Cerebellar nuclear complex (tissue), 1 donor: ENCODE measurements around the gene RIF1.
"Not testable (repeated sequence)": the region's sequence is repeated elsewhere in the genome, so short reads cannot be mapped to it uniquely, and the experiment has no call there.

Source experiments
- DNase-seq, 2 experiments: peaks; one replicate each; lab custom pipeline; 2025; lab: John Stamatoyannopoulos, UW

The RIF1 gene

DNA sequence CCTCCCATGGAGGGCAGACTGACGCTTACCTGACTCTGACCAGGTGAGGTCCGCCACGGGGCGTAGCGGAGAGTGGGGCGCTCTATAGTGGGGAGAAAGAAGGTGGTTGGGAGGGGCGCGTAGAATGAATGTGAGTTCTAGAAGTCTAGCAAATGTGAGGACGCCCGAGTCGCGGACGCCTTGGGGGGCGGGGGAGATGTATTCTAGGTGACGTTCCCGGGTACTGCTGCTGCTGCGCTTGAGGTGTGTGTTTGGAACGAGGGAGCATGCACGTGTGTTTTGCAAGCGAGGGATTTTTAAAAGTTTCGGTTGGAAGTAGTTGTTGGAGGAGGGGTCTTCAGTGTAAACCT is 758 bp downstream of the RIF1 start:
- no peak for DNase-seq

GRCh38 chr2:151417650-151418049 is 7.9 kb downstream of the RIF1 start:
- DNase-seq = no peak

GRCh38 chr2:151421681-151422080 is 12.0 kb downstream of the RIF1 start:
- DNase-seq = not testable (repeated sequence)

DNA sequence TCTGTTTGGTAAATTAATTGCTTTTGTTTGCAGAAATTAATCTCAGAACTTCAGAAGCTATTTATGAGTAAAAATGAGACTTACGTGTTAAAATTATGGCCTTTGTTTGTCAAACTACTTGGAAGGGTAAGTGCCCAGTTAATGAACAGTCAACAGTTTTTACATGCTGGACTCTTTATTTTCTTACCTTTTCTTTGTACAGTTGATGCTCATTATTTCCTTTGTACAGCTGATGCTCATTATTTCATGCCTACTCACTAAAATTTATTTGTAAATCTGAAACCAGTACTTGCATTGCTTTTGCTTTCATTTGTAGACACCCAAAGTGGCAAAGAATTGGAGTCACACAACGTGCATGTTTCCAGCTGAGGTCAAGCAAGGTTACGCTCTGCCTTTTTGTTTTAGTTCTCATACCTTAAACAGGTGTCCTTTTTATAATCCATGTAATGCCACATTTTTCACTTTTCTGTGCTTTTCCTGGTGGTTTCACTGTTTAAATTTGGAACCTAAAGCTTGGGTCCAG is 13.3 kb downstream of the RIF1 start:
- no peak for DNase-seq

GRCh38 chr2:151423760-151424159 is 14.1 kb downstream of the RIF1 start:
- DNase-seq = no peak

DNA sequence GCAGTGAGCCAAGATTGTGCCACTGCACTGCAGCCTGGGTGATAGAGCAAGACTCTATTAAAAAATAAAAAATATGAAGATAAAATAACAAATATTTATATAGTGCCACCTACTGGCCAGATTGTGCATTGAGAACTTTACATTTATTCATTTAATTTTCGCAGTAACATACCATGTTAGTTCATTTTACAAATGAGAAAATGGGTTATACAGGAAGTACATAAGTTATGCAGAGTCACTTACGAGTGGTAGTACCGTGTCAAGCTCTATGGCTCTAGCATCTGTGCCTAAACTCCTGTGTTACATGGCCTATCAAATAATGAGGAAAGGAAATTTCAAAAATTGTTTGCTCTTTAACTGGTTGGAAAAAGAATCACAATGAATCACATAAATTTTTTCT is 27.9 kb downstream of the RIF1 start:
- no peak for DNase-seq

DNA sequence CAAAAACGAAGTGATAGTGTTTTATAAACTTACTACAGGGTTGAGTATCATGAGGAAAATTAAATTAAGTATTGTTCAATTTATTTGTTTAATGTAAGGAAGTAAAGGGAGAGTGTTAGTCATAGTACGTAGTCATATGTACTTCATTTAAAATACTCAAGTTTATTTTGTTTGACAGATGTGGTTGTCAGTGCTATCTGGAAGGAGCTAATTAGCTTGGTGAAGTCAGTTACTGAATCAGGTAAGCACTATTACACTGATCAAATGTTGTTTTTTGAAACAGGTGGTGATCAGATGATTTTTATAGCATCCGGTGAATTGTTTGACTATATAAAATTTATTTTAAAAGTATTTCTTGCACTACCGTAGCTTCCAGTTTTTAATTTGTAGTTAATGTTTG is 28.8 kb downstream of the RIF1 start:
- DNase-seq = no peak

GRCh38 chr2:151439127-151439526 is 29.4 kb downstream of the RIF1 start:
- DNase-seq = no peak

- no peak for DNase-seq
Measured at GRCh38 chr2:151459358-151459757, 49.7 kb downstream of the RIF1 start.

GRCh38 chr2:151465771-151466170 is 56.1 kb downstream of the RIF1 start:
- no peak for DNase-seq

DNA sequence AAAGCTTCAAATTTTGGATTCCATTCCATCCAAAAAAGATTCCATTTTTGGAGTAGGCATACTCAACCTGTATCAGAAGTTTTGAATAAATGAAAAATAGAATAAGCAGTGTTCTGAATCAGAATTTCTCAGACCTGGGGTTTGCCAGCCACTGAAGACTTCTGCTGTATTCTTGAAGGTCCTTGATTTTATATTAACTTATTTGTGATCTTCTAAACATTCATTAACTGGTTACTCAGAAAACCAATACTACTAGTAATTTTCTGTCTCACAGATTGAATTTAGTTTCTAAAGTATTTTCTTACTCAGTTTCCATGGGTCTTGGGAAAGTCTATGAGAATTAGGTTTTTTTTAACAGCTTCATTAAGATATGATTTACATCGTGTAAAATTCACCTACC is 60.9 kb downstream of the RIF1 start:
- DNase-seq = no peak

GRCh38 chr2:151472966-151473365 is 63.3 kb downstream of the RIF1 start:
- no peak for DNase-seq

- no peak for DNase-seq
Measured at GRCh38 chr2:151475071-151475470, 65.4 kb downstream of the RIF1 start.

DNA sequence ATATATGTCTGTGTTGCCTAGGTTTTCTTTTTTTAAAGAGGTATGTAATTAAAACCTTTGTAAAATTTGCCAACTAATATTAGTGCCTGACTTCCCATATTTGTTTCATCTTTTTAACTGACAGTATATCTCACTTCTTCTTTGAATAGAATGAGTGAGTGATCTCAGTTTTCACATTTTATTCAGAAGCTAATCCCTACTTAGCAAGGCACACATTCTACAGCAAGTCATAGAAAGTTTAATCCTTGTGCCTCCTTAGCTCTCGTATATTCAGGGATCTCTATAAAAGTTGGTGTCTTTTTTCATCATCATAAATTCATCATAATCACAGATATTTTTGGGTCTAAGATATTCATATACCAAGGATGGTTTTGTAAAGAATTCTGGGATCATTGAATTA is 66.6 kb downstream of the RIF1 start:
- DNase-seq = no peak

GRCh38 chr2:151478011-151478410 is 68.3 kb downstream of the RIF1 start:
- no peak for DNase-seq

GRCh38 chr2:151481744-151482143 is 72.0 kb downstream of the RIF1 start:
- DNase-seq = no peak

GRCh38 chr2:151482171-151482725 is 72.5 kb downstream of the RIF1 start:
- no peak for DNase-seq

DNA sequence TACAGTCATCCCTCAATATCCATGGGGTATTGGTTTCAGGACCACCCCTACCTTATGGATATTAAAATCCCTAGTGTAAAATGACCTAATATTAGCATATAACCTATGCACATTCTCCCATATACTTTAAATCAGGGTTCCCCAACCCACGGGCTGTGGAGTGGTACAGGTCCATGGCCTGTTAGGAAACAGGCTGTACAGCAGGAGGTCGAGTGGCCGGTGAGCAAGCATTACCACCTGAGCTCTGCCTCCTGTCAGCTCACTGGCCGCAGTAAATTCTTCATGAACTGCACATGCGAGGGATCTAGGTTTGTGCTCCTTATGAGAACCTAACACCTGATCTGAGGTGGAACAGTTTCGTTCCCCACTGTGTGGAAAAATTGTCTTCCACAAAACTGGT is 73.8 kb downstream of the RIF1 start:
- no peak for DNase-seq

- no peak for DNase-seq
Measured at GRCh38 chr2:151484100-151484499, 74.4 kb downstream of the RIF1 start.

GRCh38 chr2:151486053-151486452 is 76.4 kb downstream of the RIF1 start:
- DNase-seq = no peak

DNA sequence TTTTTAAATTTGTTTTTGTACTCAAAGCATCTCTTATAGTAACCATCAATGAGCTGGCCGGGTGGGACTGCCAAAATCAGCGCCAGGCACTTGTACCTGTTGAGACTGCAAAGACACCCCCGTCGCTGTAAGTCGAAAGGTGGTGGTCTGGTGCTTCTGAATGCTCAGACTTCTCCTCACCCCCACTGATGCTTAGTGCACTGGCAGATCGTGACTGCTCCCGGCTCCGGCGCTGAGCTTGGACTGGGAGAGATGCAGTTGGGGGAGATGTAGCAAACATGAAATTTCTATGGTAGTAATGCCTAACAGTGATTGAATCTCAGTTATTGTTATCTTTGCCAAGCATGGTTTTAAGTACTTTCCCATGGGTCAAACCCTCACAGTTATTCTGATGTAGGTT is 80.6 kb downstream of the RIF1 start:
- DNase-seq = no peak

GRCh38 chr2:151491496-151491895 is 81.8 kb downstream of the RIF1 start:
- DNase-seq = no peak

- DNase-seq = no peak
Measured at GRCh38 chr2:151498178-151498577, 88.5 kb downstream of the RIF1 start.

DNA sequence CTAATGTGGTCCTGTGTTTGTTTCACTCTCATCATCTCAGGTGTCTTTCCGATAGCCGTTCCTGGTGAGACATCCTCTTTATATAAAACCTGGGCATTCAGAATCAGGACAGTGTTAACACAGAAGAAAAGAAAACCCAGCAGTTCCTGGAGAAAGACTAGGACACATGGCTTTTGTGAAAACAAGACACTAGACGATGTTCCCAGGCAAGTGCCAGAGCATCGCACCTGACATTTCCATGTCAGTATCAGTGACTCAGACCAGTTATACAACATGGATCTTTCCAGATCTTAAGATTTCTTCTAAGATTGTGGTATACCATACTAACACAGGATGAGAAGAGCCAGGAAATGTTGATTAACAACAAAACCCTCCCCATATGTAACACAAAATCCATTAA is 96.5 kb downstream of the RIF1 start:
- DNase-seq = no peak

DNA sequence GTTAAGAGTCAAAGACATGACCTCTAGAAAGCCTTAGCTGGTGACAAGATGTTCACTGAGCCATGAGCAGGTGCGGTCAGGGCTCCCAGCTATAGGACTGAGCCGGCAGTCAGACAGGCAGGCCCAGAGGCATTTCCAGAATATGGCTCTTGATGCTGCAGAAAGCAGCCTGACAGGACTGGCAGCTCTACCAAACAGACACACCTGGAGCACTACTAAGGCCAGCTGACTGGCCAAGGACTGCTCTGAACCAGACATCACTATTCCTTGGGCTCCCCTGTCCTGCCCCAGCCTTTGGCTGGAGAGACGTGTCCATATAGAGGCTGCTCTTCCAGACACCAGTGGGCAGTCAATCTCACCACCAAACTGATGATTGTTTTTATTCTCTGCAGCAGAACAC is 98.8 kb downstream of the RIF1 start:
- DNase-seq = no peak
